GM12878 (cell line): ENCODE measurements around the gene SELENOW. TPM values are rescaled to one million over a fixed set of nuclear protein-coding genes. Genes with fewer than 3 reads are reported as not detected.
A peak's percentile ranks its signal among the peaks of the same experiment; 100 is the strongest.

ENCODE experiments used
- ATAC-seq: fragments of 200-7000 bp; cut with Tn5 transposase; 3 replicates; pipeline ENCODE4 v1.9.1; 2020; ENCODE audit warnings: mild to moderate bottlenecking, moderate library complexity
- BruUV-seq: library from RNA; stranded (reverse); fragments of 400-500 nt; replicated peaks from 2 replicates; lab custom pipeline; 2021; lab: Mats Ljungman, UMichigan
- CTCF ChIA-PET: fragments of 300-600 bp; sonication (Branson Sonifier 250); formaldehyde crosslinking; extraction: SDS; loops from one replicate; lab custom pipeline; 2021; ENCODE audit warnings: inconsistent platforms; lab: Yijun Ruan, JAX
- POLR2A ChIA-PET: fragments of 350-600 bp; formaldehyde crosslinking; extraction: SDS; loops from one replicate; lab custom pipeline; 2021; ENCODE audit warnings: inconsistent platforms; lab: Charles Lee
- RAD21 ChIA-PET: fragments of 300-600 bp; sonication (Branson Sonifier 250); formaldehyde crosslinking; loops from one replicate; lab custom pipeline; 2023; ENCODE audit warnings: antibody characterized with exemption; ENCODE audit not compliant: unreplicated experiment; lab: Charles Lee
- SMC1A ChIA-PET: fragments of 300-600 bp; sonication (Branson Sonifier 250); formaldehyde crosslinking; loops from one replicate; lab custom pipeline; 2023; ENCODE audit not compliant: unreplicated experiment, uncharacterized antibody; lab: Charles Lee
- DNase-seq: peaks from one replicate; pipeline ENCODE4 v3.0.0-alpha.2; 2011; ENCODE audit warnings: low read depth, low spot score
- FAIRE-seq: peaks from 3 replicates; lab custom pipeline; 2011; peaks lifted over from hg19 to GRCh38; lab: Jason Lieb, UNC
- H2AFZ ChIP-seq: 2 replicates; pipeline ENCODE4 v1.6.0; 2011; ENCODE audit warnings: low read depth, low read length, control low read depth; ENCODE audit not compliant: control insufficient read depth
- H3K27ac ChIP-seq: 2 replicates; pipeline ENCODE4 v1.5.1; 2011; ENCODE audit warnings: control low read depth; ENCODE audit not compliant: control insufficient read depth, insufficient read depth
- H3K27me3 ChIP-seq, 2 experiments: replicated peaks in 1 of 2; 2 replicates each; pipeline versions ENCODE4 v1.6.0 to v1.6.1; 2011; ENCODE audit warnings: low read length in 1 of 2; ENCODE audit not compliant: control insufficient read depth in 2 of 2, insufficient read depth in 2 of 2
- H3K36me3 ChIP-seq, 2 experiments: 2 replicates each; pipeline ENCODE4 v1.5.1; 2011; ENCODE audit warnings: low read length in 1 of 2; ENCODE audit not compliant: control insufficient read depth in 2 of 2, insufficient read depth in 2 of 2
- H3K4me1 ChIP-seq: 2 replicates; pipeline ENCODE4 v1.6.1; 2011; ENCODE audit warnings: mild to moderate bottlenecking, low read length, moderate library complexity, mixed read lengths; ENCODE audit not compliant: control insufficient read depth, insufficient read depth
- H3K4me2 ChIP-seq: 2 replicates; pipeline ENCODE4 v1.6.0; 2011; ENCODE audit warnings: control low read depth; ENCODE audit not compliant: control insufficient read depth, insufficient read depth
- H3K4me3 ChIP-seq: fragments of 200-600 bp; sonication (generic); 2 replicates; pipeline ENCODE4 v1.5.1; 2016
- H3K79me2 ChIP-seq: 2 replicates; pipeline ENCODE4 v1.6.0; 2011; ENCODE audit warnings: low read length; ENCODE audit not compliant: control insufficient read depth, insufficient read depth
- H3K9ac ChIP-seq: 2 replicates; pipeline ENCODE4 v1.8.0; 2011; ENCODE audit warnings: low read length, control low read depth, mixed read lengths; ENCODE audit not compliant: control insufficient read depth, insufficient read depth
- H3K9me3 ChIP-seq: replicated peaks from 3 replicates; pipeline ENCODE4 v1.5.1; 2011; ENCODE audit warnings: mild to moderate bottlenecking, low read length; ENCODE audit not compliant: control insufficient read depth, insufficient read depth
- H4K20me1 ChIP-seq: 2 replicates; pipeline ENCODE4 v1.6.0; 2011; ENCODE audit not compliant: control insufficient read depth, insufficient read depth
- CHD1 ChIP-seq: IDR thresholded peaks from 2 replicates; pipeline ENCODE4 v1.6.1; 2012; ENCODE audit warnings: low read depth, low read length, improper control_type of control experiment
- FOS ChIP-seq: IDR thresholded peaks from 3 replicates; pipeline ENCODE4 v1.6.1; 2011; ENCODE audit warnings: borderline replicate concordance; ENCODE audit not compliant: insufficient read length; ENCODE audit errors: extremely low read depth
- POLR2A ChIP-seq: IDR thresholded peaks from 2 replicates; pipeline ENCODE4 v1.6.1; 2011; ENCODE audit warnings: low read depth, mild to moderate bottlenecking, low read length
- RAD21 ChIP-seq: IDR thresholded peaks from 2 replicates; pipeline ENCODE4 v1.6.1; 2011; ENCODE audit warnings: mild to moderate bottlenecking, low read depth, low read length, moderate library complexity; ENCODE audit not compliant: insufficient read depth
- SMC3 ChIP-seq: IDR thresholded peaks from 2 replicates; pipeline ENCODE4 v1.6.1; 2011; ENCODE audit warnings: low read length, improper control_type of control experiment, borderline replicate concordance
- SPI1 ChIP-seq: IDR thresholded peaks from 2 replicates; pipeline ENCODE4 v1.6.1; 2011; ENCODE audit warnings: low read depth, mild to moderate bottlenecking, low read length, moderate library complexity, borderline replicate concordance; ENCODE audit not compliant: insufficient read depth
- YBX1 ChIP-seq: fragments of 450-650 bp; IDR thresholded peaks from 2 replicates; pipeline ENCODE4 v1.6.1; 2016; ENCODE audit warnings: antibody characterized with exemption
- WGBS: methylation state at CpG from one replicate; pipeline ENCODE4 v1.1.6; 2016; ENCODE audit warnings: low lambda C conversion rate; ENCODE audit not compliant: insufficient replicate concordance, insufficient coverage; ENCODE audit errors: missing lambda C conversion rate; 5-methylcytosine and 5-hydroxymethylcytosine counted together
- in situ Hi-C: fragments of 300-500 bp; cut with MboI; formaldehyde crosslinking; loops from 9 replicates; pipeline ENCODE4 v1.14.3; 2018; ENCODE audit warnings: mixed read lengths
- intact Hi-C: fragments of 100-400 bp; cut with micrococcal nuclease; formaldehyde crosslinking; loops from one replicate; pipeline ENCODE4 v1.14.2; 2022; ENCODE audit not compliant: unreplicated experiment
- polyA plus RNA-seq, 11 experiments: library from polyadenylated mRNA; depleted of rRNA in 4 of 11; unstranded in 6 of 11; stranded (reverse) in 5 of 11; fragments of >200 nt; fragmentation: Nextera tagmentation in 4 of 11; fragmentation: Illumina TruSeq in 1 of 11; extraction: Ambion mirVana in 4 of 11; extraction: Trizol in 1 of 11; gene quantifications; 1 replicate in 1 of 11; 2 replicates in 10 of 11; pipeline versions ENCODE4 v1.2.1 to v1.2.3, GENCODE V29; 2011 to 2016; ENCODE audit warnings: inconsistent platforms in 2 of 11, missing spikeins in 2 of 11, low read depth in 1 of 11
- total RNA-seq, 4 experiments: library from RNA; depleted of rRNA in 3 of 4; stranded (reverse); fragments of >200 nt in 3 of 4; fragmentation: Illumina TruSeq in 1 of 4; extraction: Trizol in 1 of 4; gene quantifications; 2 replicates each; pipeline versions ENCODE4 v1.2.1 to v1.2.3, GENCODE V29; 2013 to 2021
- TF ChIP-seq, protein P1 (sequence below): fragments of 450-650 bp; IDR thresholded peaks from 2 replicates; pipeline ENCODE4 v1.6.1; 2017; ENCODE audit warnings: mild to moderate bottlenecking, moderate library complexity
- TF ChIP-seq, protein P2 (sequence below): IDR thresholded peaks from 2 replicates; pipeline ENCODE4 v1.6.1; 2012; ENCODE audit warnings: low read length, inconsistent platforms
- TF ChIP-seq, protein P3 (sequence below): IDR thresholded peaks from 2 replicates; pipeline ENCODE4 v1.6.1; 2011; ENCODE audit warnings: mild to moderate bottlenecking, low read depth, low read length, moderate library complexity; ENCODE audit not compliant: insufficient replicate concordance
- TF ChIP-seq, protein P4 (sequence below), 3 experiments: IDR thresholded peaks in 2 of 3; conservative IDR thresholded peaks in 1 of 3; 2 replicates each; pipeline ENCODE4 v1.5.1; 2011; ENCODE audit warnings: low read depth in 3 of 3, low read length in 3 of 3, mild to moderate bottlenecking in 3 of 3, control low read depth in 2 of 3, moderate library complexity in 2 of 3, inconsistent platforms in 1 of 3, mixed read lengths in 1 of 3; ENCODE audit not compliant: control insufficient read depth in 2 of 3, insufficient read depth in 1 of 3; ENCODE audit errors: extremely low read depth in 1 of 3

Gene SELENOW
- total and polyA plus RNA-seq, 10 of the 15 experiments (the other 5 are each of a cell fraction or from before 2014, with no cell fraction given), result 53.3 to 186 (median 101) TPM

DNA sequence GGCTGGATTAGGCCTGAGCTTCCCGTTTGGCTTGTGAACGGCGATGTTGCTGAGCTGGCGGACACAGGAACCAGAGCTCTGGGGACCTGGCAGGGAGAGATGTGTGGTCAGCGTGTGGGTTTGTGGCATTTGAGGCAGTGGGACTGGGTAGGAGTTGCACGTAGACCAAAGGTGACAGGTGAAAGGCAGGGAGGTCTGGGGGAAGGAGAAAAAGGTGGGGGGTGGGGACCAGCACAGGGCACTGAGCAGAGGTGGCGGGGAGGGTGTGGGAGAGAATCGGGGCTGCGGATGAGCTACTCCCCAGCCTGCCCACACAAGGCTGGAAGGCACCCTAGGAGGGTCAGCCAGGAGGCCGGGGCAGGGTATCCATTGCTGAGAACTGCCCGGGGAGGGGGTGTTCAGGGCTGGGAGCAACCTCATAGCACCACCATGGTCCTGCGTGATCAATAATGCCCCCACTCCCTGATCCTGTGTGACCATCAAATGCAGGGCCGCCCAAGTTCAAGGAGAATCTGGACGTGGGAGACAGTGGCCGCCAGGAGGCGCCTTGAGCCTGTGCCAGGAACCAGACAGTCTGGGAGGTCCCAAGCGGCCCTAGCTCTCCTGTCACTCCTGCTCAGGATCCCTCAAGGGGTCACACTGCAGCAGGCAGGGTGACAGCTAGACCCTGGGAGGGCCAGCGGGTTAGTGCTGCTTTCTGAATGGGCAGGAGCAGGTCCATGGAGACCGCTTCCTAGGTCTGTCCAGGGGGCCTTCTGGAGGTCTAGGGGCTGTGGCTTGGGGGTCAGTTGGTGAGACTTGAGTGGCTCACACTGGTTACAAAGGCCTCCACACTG lies 12.8 kb upstream of the SELENOW start:
- DNase-seq, result no peak
- intact Hi-C loops (loop anchor here (2.0 kb wide), 1 partner anchor 23 kb away; no protein-coding TSS in a partner anchor), in situ Hi-C loops (no loop called here)
- Histone ChIP-seq H3K27ac (no peak overlapping the region), H3K27me3 (no peaks in the 10 kb centered on the region), H3K9me3 (no peaks in the 10 kb centered on the region), H2AFZ (no peak overlapping the region), H3K4me3 (no peak overlapping the region), H4K20me1 (no peaks in the 10 kb centered on the region), H3K4me2 (no peak overlapping the region), H3K79me2 (no peaks in the 10 kb centered on the region), H3K9ac (no peak overlapping the region), H3K4me1 (0 out of 2 replicates have a peak, but pooled peaks cover 3% of the 10 kb centered on the region), H3K36me3 (no peaks in the 10 kb centered on the region)
- no peak for FAIRE-seq
- ChIA-PET SMC1A (interaction anchor here (0.9 to 1.3 kb wide), 4 partner anchors 22 to 400 kb away, joined by 3 to 4 read pairs (median 4); no protein-coding TSS in a partner anchor), CTCF (interaction anchor here (0.5 to 6.3 kb wide), 16 partner anchors 8 to 127 kb away, joined by 3 to 75 read pairs (median 5); partner anchors contain the start of gene NOP53), RAD21 (interaction anchor here (1.5 kb wide), 1 partner anchor 25 kb away, joined by 6 read pairs; no protein-coding TSS in a partner anchor), POLR2A (no interaction called here)
- ATAC-seq, result peak; percentile 86
- no TSS peak for BruUV-seq
- 25% methylated on average over 16 of the region's 19 CpGs for WGBS
- TF ChIP-seq, protein P1, sequence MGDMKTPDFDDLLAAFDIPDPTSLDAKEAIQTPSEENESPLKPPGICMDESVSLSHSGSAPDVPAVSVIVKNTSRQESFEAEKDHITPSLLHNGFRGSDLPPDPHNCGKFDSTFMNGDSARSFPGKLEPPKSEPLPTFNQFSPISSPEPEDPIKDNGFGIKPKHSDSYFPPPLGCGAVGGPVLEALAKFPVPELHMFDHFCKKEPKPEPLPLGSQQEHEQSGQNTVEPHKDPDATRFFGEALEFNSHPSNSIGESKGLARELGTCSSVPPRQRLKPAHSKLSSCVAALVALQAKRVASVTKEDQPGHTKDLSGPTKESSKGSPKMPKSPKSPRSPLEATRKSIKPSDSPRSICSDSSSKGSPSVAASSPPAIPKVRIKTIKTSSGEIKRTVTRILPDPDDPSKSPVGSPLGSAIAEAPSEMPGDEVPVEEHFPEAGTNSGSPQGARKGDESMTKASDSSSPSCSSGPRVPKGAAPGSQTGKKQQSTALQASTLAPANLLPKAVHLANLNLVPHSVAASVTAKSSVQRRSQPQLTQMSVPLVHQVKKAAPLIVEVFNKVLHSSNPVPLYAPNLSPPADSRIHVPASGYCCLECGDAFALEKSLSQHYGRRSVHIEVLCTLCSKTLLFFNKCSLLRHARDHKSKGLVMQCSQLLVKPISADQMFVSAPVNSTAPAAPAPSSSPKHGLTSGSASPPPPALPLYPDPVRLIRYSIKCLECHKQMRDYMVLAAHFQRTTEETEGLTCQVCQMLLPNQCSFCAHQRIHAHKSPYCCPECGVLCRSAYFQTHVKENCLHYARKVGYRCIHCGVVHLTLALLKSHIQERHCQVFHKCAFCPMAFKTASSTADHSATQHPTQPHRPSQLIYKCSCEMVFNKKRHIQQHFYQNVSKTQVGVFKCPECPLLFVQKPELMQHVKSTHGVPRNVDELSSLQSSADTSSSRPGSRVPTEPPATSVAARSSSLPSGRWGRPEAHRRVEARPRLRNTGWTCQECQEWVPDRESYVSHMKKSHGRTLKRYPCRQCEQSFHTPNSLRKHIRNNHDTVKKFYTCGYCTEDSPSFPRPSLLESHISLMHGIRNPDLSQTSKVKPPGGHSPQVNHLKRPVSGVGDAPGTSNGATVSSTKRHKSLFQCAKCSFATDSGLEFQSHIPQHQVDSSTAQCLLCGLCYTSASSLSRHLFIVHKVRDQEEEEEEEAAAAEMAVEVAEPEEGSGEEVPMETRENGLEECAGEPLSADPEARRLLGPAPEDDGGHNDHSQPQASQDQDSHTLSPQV, result no peak
- TF ChIP-seq, protein P2, sequence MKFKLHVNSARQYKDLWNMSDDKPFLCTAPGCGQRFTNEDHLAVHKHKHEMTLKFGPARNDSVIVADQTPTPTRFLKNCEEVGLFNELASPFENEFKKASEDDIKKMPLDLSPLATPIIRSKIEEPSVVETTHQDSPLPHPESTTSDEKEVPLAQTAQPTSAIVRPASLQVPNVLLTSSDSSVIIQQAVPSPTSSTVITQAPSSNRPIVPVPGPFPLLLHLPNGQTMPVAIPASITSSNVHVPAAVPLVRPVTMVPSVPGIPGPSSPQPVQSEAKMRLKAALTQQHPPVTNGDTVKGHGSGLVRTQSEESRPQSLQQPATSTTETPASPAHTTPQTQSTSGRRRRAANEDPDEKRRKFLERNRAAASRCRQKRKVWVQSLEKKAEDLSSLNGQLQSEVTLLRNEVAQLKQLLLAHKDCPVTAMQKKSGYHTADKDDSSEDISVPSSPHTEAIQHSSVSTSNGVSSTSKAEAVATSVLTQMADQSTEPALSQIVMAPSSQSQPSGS, result no peak
- TF ChIP-seq CHD1 (no peak), SMC3 (peak; percentile 73; the same call in 1 of the 2 replicates), POLR2A (no peak), SPI1 (no peak), FOS (no peak), YBX1 (no peak), RAD21 (peak; percentile 72)
- TF ChIP-seq, protein P3, sequence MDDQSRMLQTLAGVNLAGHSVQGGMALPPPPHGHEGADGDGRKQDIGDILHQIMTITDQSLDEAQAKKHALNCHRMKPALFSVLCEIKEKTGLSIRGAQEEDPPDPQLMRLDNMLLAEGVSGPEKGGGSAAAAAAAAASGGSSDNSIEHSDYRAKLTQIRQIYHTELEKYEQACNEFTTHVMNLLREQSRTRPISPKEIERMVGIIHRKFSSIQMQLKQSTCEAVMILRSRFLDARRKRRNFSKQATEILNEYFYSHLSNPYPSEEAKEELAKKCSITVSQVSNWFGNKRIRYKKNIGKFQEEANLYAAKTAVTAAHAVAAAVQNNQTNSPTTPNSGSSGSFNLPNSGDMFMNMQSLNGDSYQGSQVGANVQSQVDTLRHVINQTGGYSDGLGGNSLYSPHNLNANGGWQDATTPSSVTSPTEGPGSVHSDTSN, result peak; percentile 27
- TF ChIP-seq, protein P4, sequence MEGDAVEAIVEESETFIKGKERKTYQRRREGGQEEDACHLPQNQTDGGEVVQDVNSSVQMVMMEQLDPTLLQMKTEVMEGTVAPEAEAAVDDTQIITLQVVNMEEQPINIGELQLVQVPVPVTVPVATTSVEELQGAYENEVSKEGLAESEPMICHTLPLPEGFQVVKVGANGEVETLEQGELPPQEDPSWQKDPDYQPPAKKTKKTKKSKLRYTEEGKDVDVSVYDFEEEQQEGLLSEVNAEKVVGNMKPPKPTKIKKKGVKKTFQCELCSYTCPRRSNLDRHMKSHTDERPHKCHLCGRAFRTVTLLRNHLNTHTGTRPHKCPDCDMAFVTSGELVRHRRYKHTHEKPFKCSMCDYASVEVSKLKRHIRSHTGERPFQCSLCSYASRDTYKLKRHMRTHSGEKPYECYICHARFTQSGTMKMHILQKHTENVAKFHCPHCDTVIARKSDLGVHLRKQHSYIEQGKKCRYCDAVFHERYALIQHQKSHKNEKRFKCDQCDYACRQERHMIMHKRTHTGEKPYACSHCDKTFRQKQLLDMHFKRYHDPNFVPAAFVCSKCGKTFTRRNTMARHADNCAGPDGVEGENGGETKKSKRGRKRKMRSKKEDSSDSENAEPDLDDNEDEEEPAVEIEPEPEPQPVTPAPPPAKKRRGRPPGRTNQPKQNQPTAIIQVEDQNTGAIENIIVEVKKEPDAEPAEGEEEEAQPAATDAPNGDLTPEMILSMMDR (IDR thresholded peaks at IDR 0.05 in 2 of 3, conservative IDR thresholded peaks at IDR 0.05 in 1 of 3; ENCODE audit: control insufficient read depth in 2 of 3, extremely low read depth in 1 of 3, insufficient read depth in 1 of 3, low read depth in 3 of 3, low read length in 3 of 3), result peak; percentile 64 to 82 (median 74)
